ENCODE results near the gene TXLNB. TPM values are rescaled to one million over a fixed set of nuclear protein-coding genes. Genes with fewer than 3 reads are reported as not detected.

TXLNB gene
- total and polyA plus RNA-seq, 4 donors, result 0.10 to 3.4 (median 1.1) TPM

Other genes starting within 250 kb of the TXLNB start
- gene HECA, start 156.9 kb downstream of the TXLNB start, total RNA-seq, result 10 to 100 TPM; 47.4 to 53.2 TPM
- gene HECA, start 156.9 kb downstream of the TXLNB start, polyA plus RNA-seq, result 10 to 100 TPM; 12.4 to 28.7 TPM
- gene CITED2, start 82.7 kb upstream of the TXLNB start, total RNA-seq, result 10 to 100 TPM; 53.2 to 64.1 TPM
- 10 to 100 TPM; 19.3 to 53.8 TPM for gene CITED2, start 82.7 kb upstream of the TXLNB start, polyA plus RNA-seq

Measured in aorta (tissue), 4 donors.